Skin epidermis (tissue), 12 donors: ENCODE results near the gene CPXM2.
A peak's percentile ranks its signal among the peaks of the same experiment; 100 is the strongest.

Experiments
- H3K27ac ChIP-seq, 21 experiments: fragments of 200-600 bp; sonication (generic) in 11 of 21; one replicate each; pipeline ENCODE4 v1.5.0; 2020; ENCODE audit warnings: mild to moderate bottlenecking in 3 of 21, inconsistent platforms in 2 of 21, moderate library complexity in 2 of 21
- H3K4me3 ChIP-seq, 7 experiments: fragments of 200-600 bp; sonication (generic) in 2 of 7; one replicate each; pipeline ENCODE4 v1.5.0; 2020; ENCODE audit warnings: inconsistent platforms in 2 of 7, mild to moderate bottlenecking in 2 of 7, moderate library complexity in 1 of 7

Gene CPXM2

GRCh38 chr10:123833170-123833850, 58.3 kb downstream of the CPXM2 start:
- H3K4me3 ChIP-seq = no peak overlapping the region
- no peak overlapping the region for H3K27ac ChIP-seq

- no peak overlapping the region for H3K27ac ChIP-seq
- no peak overlapping the region for H3K4me3 ChIP-seq
Measured at GRCh38 chr10:123831259-123831658, 60.3 kb downstream of the CPXM2 start.

DNA sequence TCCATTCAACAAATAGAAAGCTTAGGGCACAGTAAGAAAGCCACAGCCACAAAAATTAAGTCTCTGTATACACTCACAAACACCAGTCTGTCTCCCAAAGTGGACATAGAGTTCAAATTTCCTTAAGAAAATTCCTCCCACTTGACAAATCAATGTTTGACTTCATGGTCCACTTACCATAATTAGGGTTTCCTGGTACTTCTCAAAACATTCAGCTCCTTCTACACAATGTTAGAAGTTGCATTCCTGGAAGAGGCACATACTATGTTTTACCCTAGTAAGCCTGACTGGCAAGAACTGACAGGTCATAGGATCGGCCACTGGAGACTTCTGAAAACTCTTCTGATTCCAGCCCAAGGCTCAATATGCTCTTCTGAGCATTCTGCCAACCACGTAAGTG, 70.5 kb downstream of the CPXM2 start:
- no peak overlapping the region for H3K4me3 ChIP-seq
- H3K27ac ChIP-seq = no peak overlapping the region

DNA sequence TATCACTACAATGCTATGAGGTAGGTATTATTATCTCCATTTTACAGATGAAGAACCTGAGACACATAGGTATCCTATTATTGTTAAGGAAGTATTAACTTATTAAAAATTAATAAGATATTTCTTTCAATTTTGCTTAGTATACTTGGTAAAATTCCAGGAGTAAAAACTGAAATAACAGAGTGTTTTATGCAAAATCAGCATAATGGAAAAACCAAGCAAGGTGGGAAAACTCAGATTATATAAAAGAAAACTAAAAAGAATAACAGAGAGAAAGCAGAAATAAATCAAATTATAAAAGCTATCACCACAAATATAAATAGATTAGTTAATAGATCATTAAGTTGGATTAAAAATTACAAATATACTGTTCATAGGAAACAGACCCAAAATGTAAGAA, 82.0 kb downstream of the CPXM2 start:
- Histone ChIP-seq H3K4me3 (no peak overlapping the region), H3K27ac (peak overlapping the region in 1 of 21 experiments; percentile 11)

GRCh38 chr10:123808906-123809305, 82.7 kb downstream of the CPXM2 start:
- H3K27ac ChIP-seq = peak overlapping the region in 4 of 21 experiments; percentile 6 to 74 (median 29)

DNA sequence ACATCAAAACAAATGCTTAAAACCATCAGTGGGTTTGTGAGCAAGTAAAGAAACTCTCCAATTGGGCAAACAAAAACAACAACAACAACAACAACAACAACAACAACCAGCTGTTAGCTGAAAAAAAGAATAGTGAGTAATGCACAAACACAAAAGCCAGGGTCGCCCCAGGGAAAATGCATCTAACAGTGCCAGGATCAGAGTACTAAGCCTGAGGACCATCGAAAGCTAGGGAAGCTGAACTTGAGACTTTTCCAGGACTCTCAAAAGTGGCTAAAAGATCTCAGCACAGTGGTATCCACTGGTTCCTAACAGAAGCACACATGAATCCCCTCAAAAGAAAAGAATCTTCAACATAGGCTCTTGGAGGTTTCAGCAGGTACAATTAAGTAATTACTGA, 83.3 kb downstream of the CPXM2 start:
- H3K27ac ChIP-seq = peak overlapping the region in 5 of 21 experiments; percentile 6 to 74 (median 37)
- H3K4me3 ChIP-seq = no peak overlapping the region

More at GRCh38 chr10:123808906-123809305, 82.7 kb downstream of the CPXM2 start:
- no peak overlapping the region for H3K4me3 ChIP-seq

DNA sequence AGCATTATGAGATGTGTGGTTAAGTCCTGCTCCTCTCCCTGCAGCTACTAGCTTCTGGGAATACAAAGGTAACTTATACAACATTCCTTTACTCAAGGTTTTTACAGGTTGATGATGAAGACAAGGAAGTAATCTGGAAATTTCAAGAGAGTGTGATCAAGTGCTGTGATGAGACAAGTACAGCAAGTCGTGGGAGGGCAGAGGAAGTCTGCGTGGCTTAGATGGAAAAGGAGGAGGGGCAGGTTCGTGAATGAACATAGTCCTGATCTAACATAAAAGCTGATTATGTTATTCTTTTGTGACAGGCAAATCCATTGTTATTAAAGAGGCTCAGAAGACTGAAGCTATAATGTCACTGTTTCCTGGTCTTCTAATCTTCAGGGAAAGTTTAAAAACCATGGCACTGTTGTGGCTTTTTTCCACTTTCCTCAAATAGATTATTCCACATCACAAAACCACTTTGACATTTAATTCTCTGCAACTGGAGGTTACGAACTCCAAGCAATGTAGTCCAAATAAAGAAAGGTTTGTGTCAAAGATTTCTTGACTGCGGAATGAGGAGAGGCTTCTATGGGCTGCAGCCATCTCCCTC, 84.1 kb downstream of the CPXM2 start:
- peak overlapping the region in 3 of 21 experiments; percentile 6 to 74 (median 62) for H3K27ac ChIP-seq

GRCh38 chr10:123804716-123805115, 86.9 kb downstream of the CPXM2 start:
- H3K4me3 ChIP-seq = no peak overlapping the region
- H3K27ac ChIP-seq = no peak overlapping the region

More for the DNA sequence above, 84.1 kb downstream of the CPXM2 start:
- H3K4me3 ChIP-seq = no peak overlapping the region

GRCh38 chr10:123800821-123801220, 90.8 kb downstream of the CPXM2 start:
- H3K27ac ChIP-seq = peak overlapping the region in 1 of 21 experiments; percentile 23

DNA sequence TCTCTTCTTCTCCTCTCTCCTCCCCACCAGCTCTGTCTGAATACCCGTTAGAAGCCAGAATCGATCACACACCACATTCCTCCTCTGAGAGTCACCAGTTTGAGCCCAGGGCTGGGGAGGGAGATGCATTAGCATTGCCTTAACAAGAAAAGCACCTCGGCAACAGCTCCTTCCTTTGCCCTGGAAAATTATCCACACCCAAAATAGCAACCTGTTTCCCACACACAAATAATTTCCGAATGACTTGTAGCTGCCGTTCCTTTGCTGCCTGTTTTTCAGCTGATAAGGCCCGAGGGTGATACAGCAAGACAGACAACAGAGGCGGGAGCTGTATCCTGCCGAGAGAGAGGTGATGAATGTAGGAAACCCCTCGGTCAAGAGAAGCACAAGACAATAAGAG, 91.3 kb downstream of the CPXM2 start:
- no peak overlapping the region for H3K4me3 ChIP-seq
- peak overlapping the region in 1 of 21 experiments; percentile 23 for H3K27ac ChIP-seq

More at GRCh38 chr10:123800821-123801220, 90.8 kb downstream of the CPXM2 start:
- H3K4me3 ChIP-seq = no peak overlapping the region

- H3K4me3 ChIP-seq = no peak overlapping the region
- no peak overlapping the region for H3K27ac ChIP-seq
Measured at GRCh38 chr10:123798856-123799255, 92.8 kb downstream of the CPXM2 start.

- Histone ChIP-seq H3K4me3 (no peak overlapping the region), H3K27ac (no peak overlapping the region)
Measured at GRCh38 chr10:123797813-123798212, 93.8 kb downstream of the CPXM2 start.

DNA sequence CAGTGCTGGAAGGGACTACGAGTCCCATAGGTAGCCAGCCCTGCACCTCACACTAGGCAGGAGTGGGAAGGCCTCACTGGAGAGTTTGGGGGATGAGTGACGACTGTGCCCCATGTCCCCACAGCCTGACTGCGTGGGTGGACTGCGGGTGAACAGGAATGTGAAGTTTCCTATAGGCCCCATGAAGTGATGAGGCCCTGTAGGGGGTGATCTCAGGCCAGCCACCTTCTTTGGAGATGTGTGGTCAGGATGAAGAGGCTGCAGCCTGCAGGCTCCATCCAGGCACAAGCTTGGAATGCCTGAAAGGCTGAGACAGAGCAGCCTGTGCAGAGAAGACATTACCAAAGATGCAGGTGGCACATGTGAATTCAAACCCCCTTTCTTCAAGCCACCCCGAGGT, 94.9 kb downstream of the CPXM2 start:
- H3K4me3 ChIP-seq = no peak overlapping the region
- no peak overlapping the region for H3K27ac ChIP-seq

DNA sequence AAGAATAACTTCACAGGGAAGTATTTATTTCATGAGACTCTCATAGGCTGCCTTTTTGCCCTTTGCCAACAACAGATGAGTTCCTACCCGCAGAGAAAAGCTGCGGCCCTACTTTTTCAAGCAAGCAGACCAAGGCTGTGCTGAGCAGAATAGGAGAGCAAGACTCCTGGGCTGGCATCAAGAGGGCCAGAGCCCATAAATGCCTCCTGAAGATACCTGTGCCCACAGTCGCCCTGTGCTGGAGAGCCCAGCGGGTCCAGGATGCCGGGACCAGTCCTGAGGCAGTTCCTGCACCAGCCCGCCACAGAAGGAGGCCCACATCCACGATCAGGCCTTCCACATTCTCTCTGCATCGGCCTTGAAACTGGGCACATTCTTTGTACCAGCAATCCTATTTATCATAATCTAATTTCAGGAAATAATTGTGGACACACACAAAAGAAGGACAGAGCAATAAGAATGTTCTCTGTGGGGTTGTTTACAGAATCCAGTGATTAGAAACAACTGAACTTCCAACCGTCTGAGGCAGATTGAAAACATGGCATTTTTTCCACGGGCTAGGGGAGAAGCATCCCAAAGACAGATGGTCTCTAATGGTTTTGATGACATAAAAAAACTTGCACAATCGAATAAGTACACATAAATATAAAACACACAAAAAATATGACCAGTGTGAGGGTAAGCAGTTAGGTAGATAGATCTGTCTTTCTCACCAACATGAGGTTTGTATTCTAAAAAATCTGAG, 95.6 kb downstream of the CPXM2 start:
- Histone ChIP-seq H3K27ac (no peak overlapping the region), H3K4me3 (no peak overlapping the region)

DNA sequence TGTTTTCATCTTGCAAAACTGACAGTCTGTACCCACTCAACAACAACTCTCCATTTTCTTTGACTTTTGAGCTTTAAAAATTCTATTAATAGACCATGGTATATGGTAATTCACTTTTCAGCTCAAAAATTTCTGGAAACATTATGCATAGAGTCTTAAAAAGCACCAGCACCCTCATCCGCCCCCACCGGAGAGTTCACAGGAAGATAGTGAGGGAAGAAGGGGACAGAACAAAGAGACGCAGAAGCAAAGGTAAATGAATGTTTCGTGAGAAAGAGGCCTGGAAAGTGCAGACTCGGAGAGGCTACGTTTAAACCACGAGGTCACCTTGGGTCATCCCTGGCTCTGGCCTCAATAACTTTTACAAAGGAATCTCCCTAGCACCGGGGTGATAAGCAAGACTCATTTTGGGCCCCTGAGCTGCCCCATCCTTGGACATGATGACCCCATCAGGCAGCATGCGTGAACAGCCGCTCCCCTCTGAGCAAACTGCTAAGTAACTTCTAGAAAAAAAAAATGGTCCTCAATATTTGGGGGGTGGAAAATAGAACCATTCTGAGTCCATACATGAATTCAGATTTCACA, 96.3 kb downstream of the CPXM2 start:
- Histone ChIP-seq H3K4me3 (no peak overlapping the region), H3K27ac (no peak overlapping the region)

- no peak overlapping the region for H3K4me3 ChIP-seq
- no peak overlapping the region for H3K27ac ChIP-seq
Measured at GRCh38 chr10:123792248-123792978, 99.2 kb downstream of the CPXM2 start.

DNA sequence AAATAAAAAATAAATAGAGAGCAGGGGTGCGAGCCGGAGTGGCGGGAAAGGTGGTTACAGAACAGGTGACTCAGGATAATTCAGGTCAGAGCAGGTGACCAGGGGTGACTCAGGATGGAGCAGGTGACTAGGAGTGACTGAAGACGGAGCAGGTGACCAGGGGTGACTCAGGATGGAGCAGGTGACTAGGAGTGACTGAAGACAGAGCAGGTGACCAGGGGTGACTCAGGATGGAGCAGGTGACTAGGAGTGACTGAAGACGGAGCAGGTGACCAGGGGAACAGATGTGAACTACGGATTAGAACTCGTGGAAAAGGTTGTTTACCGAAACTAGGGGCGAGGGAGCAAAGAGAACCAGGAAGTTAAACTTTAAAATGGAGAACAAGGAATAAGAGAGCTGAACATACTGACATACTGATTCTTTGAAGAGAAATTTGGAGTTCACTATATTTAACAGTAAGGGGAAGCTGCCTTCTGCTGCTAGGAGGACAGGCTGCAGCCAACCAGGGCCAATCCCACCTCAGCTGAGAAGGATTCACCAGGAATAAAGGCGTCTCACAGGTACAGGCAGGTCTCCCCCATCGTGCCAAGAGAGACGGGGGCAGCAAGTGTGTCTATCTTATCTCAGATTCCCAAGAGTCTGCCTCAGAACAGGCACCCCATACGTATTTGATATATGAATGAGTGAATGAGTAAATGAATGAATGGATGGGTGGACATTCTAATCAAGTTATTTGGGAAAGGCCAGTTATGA, 101.3 kb downstream of the CPXM2 start:
- H3K27ac ChIP-seq = no peak overlapping the region
- H3K4me3 ChIP-seq = no peak overlapping the region

- no peak overlapping the region for H3K4me3 ChIP-seq
- no peak overlapping the region for H3K27ac ChIP-seq
Measured at GRCh38 chr10:123788981-123789380, 102.6 kb downstream of the CPXM2 start.

DNA sequence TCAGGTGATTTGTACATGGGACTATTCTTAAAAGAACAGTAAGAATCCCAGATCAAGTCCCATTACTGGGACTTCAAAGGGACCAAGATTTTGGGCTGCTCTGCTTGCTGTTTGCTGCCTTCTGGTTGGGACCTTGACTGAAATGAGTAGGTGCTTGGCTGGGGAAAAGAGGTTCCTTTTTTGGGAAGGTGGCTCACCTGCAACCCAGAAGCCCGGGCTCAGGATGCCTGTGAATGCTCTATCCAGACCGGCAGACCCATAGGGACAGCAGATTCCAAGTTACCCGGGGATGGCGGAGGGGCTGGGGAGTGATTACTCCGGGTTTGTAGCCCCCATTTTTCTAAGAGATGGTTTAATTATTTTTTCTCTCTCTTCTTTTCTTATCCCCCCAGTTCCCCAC, 104.0 kb downstream of the CPXM2 start:
- Histone ChIP-seq H3K4me3 (no peak overlapping the region), H3K27ac (no peak overlapping the region)
